Right lobe of liver (tissue), 6 donors: Measurements from ENCODE around the gene TAOK1. TPM values are rescaled to one million over a fixed set of nuclear protein-coding genes. Genes with fewer than 3 reads are reported as not detected.

Experiments
- ATAC-seq, 4 donors: fragments of 200-7000 bp; cut with Tn5 transposase; one replicate each; pipeline ENCODE4 v1.9.1; 2020; ENCODE audit warnings: mild to moderate bottlenecking in 4 of 4, moderate library complexity in 4 of 4
- DNase-seq, 3 donors: peaks; one replicate each; pipeline ENCODE4 v3.0.0-alpha.2; 2020
- H3K27ac ChIP-seq, 3 donors: fragments of 200-600 bp; one replicate each; pipeline ENCODE4 v1.8.0; 2022
- H3K27me3 ChIP-seq, 2 donors: fragments of 200-600 bp; one replicate each; pipeline ENCODE4 v1.8.0; 2022
- H3K36me3 ChIP-seq, 4 donors: fragments of 200-600 bp; sonication (generic) in 1 of 4; one replicate each; pipeline versions ENCODE4 v1.5.1 to v1.8.0; 2017 to 2022; ENCODE audit warnings: control low read depth in 1 of 4
- H3K4me1 ChIP-seq, 4 donors: fragments of 200-600 bp; sonication (generic) in 1 of 4; one replicate each; pipeline versions ENCODE4 v1.5.1 to v1.8.0; 2017 to 2022; ENCODE audit warnings: control low read depth in 1 of 4
- H3K4me3 ChIP-seq, 3 donors: fragments of 200-600 bp; one replicate each; pipeline ENCODE4 v1.8.0; 2022
- H3K9me3 ChIP-seq, 4 donors: fragments of 200-600 bp; sonication (generic) in 1 of 4; one replicate each; pipeline versions ENCODE4 v1.5.1 to v1.8.0; 2017 to 2022; ENCODE audit warnings: control low read depth in 1 of 4
- CTCF ChIP-seq, 4 donors: fragments of 200-600 bp in 3 of 4; fragments of 450-650 bp in 1 of 4; IDR thresholded peaks; one replicate each; pipeline versions ENCODE4 v1.5.1 to v1.8.0; 2016 to 2022; ENCODE audit warnings: antibody characterized with exemption in 4 of 4, mild to moderate bottlenecking in 2 of 4
- POLR2A ChIP-seq: fragments of 450-650 bp; IDR thresholded peaks from one replicate; pipeline ENCODE4 v1.6.1; 2017; ENCODE audit warnings: antibody characterized with exemption, mild to moderate bottlenecking
- WGBS: methylation state at CpG from one replicate; pipeline ENCODE4 v1.1.6; 2018; ENCODE audit warnings: low coverage, low lambda C conversion rate; ENCODE audit not compliant: insufficient coverage; ENCODE audit errors: missing lambda C conversion rate; 5-methylcytosine and 5-hydroxymethylcytosine counted together
- intact Hi-C, 2 donors: fragments of 100-400 bp; cut with DNase I; formaldehyde crosslinking; loops; one replicate each; pipeline versions ENCODE4 v1.11.2 to v1.14.1; 2022
- total RNA-seq, 6 experiments: library from RNA; depleted of rRNA in 2 of 6; stranded (reverse); fragments of >200 nt in 2 of 6; fragmentation: NEBNext Ultra II Directional in 3 of 6; extraction: Animal tissue kit (Norgen Biotek cat#: 25700) in 3 of 6; gene quantifications; one replicate each; pipeline versions ENCODE4 v1.1.0 to v1.2.4, GENCODE V29; 2016 to 2023
- donor health status: DM: no; HTN: yes; CAD: no.
- donor health status: DM: no; HTN: no; CAD: no.
- donor health status: DM: no; HTN: no; CAD: no.
- donor health status: DM: no; HTN: yes; CAD: no.
- donor health status: DM: no; HTN: yes; CAD: no.

The TAOK1 gene
- total RNA-seq, 6 experiments from 2014 or later = 17.1 to 37.1 (median 21.1) TPM

DNA sequence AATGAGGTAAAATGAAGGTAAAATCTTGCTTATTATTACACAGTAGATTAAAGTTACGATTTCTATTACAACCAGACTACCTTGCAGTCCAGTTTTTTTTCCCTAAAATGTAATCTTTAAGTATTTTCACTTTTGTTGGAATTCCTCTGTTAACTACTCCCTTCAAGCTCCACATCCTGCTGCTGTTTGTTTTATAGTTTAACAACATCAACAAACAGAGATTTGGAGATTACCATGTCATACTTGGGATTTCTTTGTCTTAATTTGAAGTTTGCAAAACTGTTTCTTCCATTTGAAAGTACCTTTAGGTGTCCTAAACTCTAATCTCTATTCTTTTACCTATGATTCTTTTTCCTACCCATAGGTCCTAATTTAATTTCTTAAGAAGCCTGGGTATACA lies 93.3 kb downstream of the TAOK1 start:
- H3K36me3 ChIP-seq = peaks cover 0 to 22% (median 2%) of the 10 kb centered on the region in 4 donors
- intact Hi-C loops = no loop called here
- H3K27ac ChIP-seq = no peak overlapping the region
- H3K27me3 ChIP-seq = no peaks in the 10 kb centered on the region
- TF ChIP-seq CTCF (IDR thresholded peaks at IDR 0.05) (no peak), POLR2A (no peak)
- no peak for DNase-seq
- no peaks in the 10 kb centered on the region for H3K4me1 ChIP-seq
- ATAC-seq = no peak
- no peaks in the 10 kb centered on the region for H3K9me3 ChIP-seq
- WGBS = 81% methylated on average over 1 of the region's 1 CpG
- H3K4me3 ChIP-seq = no peak overlapping the region

GRCh38 chr17:29495011-29495410 lies 104.8 kb downstream of the TAOK1 start:
- Histone ChIP-seq H3K27me3 (no peaks in the 10 kb centered on the region), H3K4me3 (no peak overlapping the region), H3K4me1 (no peaks in the 10 kb centered on the region), H3K27ac (no peak overlapping the region), H3K36me3 (peaks cover 2 to 60% (median 21%) of the 10 kb centered on the region in 4 donors), H3K9me3 (no peaks in the 10 kb centered on the region)
- intact Hi-C loops = no loop called here
- ATAC-seq = no peak
- no peak for DNase-seq
- WGBS = 100% methylated on average over 1 of the region's 1 CpG
- TF ChIP-seq POLR2A (no peak), CTCF (IDR thresholded peaks at IDR 0.05) (no peak)

DNA sequence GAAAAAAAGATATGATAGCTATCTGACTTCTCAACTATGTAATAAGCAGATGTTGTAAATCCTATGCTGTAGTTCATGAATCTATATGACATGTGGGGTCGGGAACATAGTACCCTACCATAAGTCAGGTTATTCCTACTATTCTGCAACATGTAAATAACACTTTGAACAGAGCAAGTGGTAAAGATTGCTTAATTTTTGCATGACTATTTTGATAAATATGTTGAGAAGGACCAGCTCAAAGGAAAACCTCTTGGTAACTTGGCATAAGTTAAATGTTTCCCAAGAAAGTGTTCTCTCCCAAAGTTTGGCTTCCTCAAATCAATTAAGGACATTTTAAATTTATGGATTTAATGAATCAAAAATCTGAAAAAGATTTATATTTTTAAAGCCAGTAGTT lies 114.5 kb downstream of the TAOK1 start:
- no peaks in the 10 kb centered on the region for H3K9me3 ChIP-seq
- H3K4me1 ChIP-seq = no peaks in the 10 kb centered on the region
- ATAC-seq (no peak), DNase-seq (no peak)
- H3K27me3 ChIP-seq = no peaks in the 10 kb centered on the region
- WGBS = 100% methylated on average over 1 of the region's 1 CpG
- H3K4me3 ChIP-seq = no peak overlapping the region
- peaks cover 0 to 52% (median 23%) of the 10 kb centered on the region in 4 donors for H3K36me3 ChIP-seq
- TF ChIP-seq CTCF (IDR thresholded peaks at IDR 0.05) (no peak), POLR2A (no peak)
- H3K27ac ChIP-seq = no peak overlapping the region
- intact Hi-C loops = no loop called here

DNA sequence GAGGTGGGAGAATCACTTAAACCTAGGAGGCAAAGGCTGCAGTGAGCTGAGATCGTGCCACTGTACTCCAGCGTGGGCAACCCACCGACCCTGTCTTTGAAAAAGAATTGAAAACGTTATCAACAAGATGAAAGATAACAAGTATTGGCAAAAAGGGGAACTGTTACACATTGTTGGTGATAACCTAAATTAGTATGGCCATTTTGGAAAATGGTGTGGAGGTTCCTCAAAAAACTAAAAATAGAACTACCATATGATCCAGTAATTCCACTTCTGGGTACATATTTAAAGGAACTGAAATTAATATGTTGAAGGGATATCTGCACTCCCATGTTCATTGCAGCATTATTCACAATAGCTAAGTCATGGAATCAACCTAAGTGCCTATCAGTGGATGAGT lies 115.7 kb downstream of the TAOK1 start:
- 75% methylated on average over 4 of the region's 4 CpGs for WGBS

More for the DNA sequence above, 115.7 kb downstream of the TAOK1 start:
- Histone ChIP-seq H3K27me3 (no peaks in the 10 kb centered on the region), H3K4me1 (no peaks in the 10 kb centered on the region), H3K27ac (no peak overlapping the region), H3K36me3 (peaks cover 0 to 49% (median 21%) of the 10 kb centered on the region in 4 donors), H3K4me3 (no peak overlapping the region), H3K9me3 (no peaks in the 10 kb centered on the region)
- no peak for TF ChIP-seq CTCF (IDR thresholded peaks at IDR 0.05)
- no peak for TF ChIP-seq POLR2A
- DNase-seq = no peak
- intact Hi-C loops = no loop called here
- no peak for ATAC-seq
